HepG2 (cell line): ENCODE data around the gene CUL1. TPM values are rescaled to one million over a fixed set of nuclear protein-coding genes. Genes with fewer than 3 reads are reported as not detected.

Experiments used
- ATAC-seq: fragments of 200-7000 bp; cut with Tn5 transposase; 3 replicates; pipeline ENCODE4 v1.9.1; 2020; ENCODE audit warnings: mild to moderate bottlenecking, moderate library complexity
- BruUV-seq: library from RNA; stranded (reverse); fragments of 400-500 nt; replicated peaks from 2 replicates; lab custom pipeline; 2021; lab: Mats Ljungman, UMichigan
- CTCF ChIA-PET: fragments of 300-600 bp; formaldehyde crosslinking; extraction: SDS; loops from one replicate; lab custom pipeline; 2021; ENCODE audit warnings: low total read pairs, inconsistent platforms, low intra/inter-chr PET ratio; lab: Yijun Ruan, JAX
- POLR2A ChIA-PET: fragments of 350-600 bp; sonication (Branson Sonifier 250); formaldehyde crosslinking; loops from one replicate; lab custom pipeline; 2020; ENCODE audit warnings: antibody characterized with exemption, inconsistent platforms; lab: Yijun Ruan, JAX
- DNase-seq: peaks from one replicate; pipeline ENCODE4 v3.0.0-alpha.2; 2015; ENCODE audit warnings: low spot score
- FAIRE-seq: peaks from 3 replicates; lab custom pipeline; 2011; peaks lifted over from hg19 to GRCh38; lab: Jason Lieb, UNC
- H2AFZ ChIP-seq: one replicate; pipeline ENCODE4 v1.6.1; 2011; ENCODE audit warnings: low read length, inconsistent platforms
- H3K27ac ChIP-seq: fragments of 300-600 bp; 3 replicates; pipeline ENCODE4 v1.8.0; 2011; ENCODE audit warnings: mixed run types, mild to moderate bottlenecking, mixed read lengths, low read length, inconsistent platforms; ENCODE audit not compliant: insufficient read depth; ENCODE audit errors: extremely low read length
- H3K27me3 ChIP-seq, 2 experiments: fragments of 200-600 bp in 1 of 2; 2 replicates in 1 of 2; 3 replicates in 1 of 2; pipeline versions ENCODE4 v1.6.0 to v1.8.0; 2011; ENCODE audit warnings: low read length in 2 of 2, mild to moderate bottlenecking in 2 of 2, moderate library complexity in 2 of 2, inconsistent platforms in 1 of 2; ENCODE audit not compliant: insufficient read depth in 2 of 2, control insufficient read depth in 1 of 2
- H3K36me3 ChIP-seq, 2 experiments: fragments of 200-600 bp in 1 of 2; replicated peaks in 1 of 2; 2 replicates in 1 of 2; 3 replicates in 1 of 2; pipeline versions ENCODE4 v1.5.1 to v1.8.0; 2011; ENCODE audit warnings: low read length in 2 of 2, inconsistent platforms in 1 of 2; ENCODE audit not compliant: insufficient read depth in 2 of 2, control insufficient read depth in 1 of 2
- H3K4me1 ChIP-seq: 2 replicates; pipeline ENCODE4 v1.5.1; 2012; ENCODE audit warnings: low read length, inconsistent platforms; ENCODE audit not compliant: insufficient read depth
- H3K4me2 ChIP-seq: 2 replicates; pipeline ENCODE4 v1.6.0; 2011; ENCODE audit warnings: low read depth, low read length, inconsistent platforms
- H3K4me3 ChIP-seq, 3 experiments: fragments of 200-600 bp in 1 of 3; sonication (generic), shearing (Covaris generic) in 1 of 3; replicated peaks in 1 of 3; 2 replicates each; pipeline ENCODE4 v1.5.1; 2011 to 2016; ENCODE audit warnings: low read length in 3 of 3, inconsistent platforms in 2 of 3, low read depth in 2 of 3, mild to moderate bottlenecking in 2 of 3, control low read depth in 1 of 3, mixed read lengths in 1 of 3; ENCODE audit not compliant: insufficient read depth in 1 of 3
- H3K79me2 ChIP-seq: one replicate; pipeline ENCODE4 v1.6.1; 2011; ENCODE audit warnings: low read length, inconsistent platforms; ENCODE audit not compliant: insufficient read depth
- H3K9ac ChIP-seq: 2 replicates; pipeline ENCODE4 v1.6.0; 2011; ENCODE audit warnings: mild to moderate bottlenecking, low read depth, low read length, inconsistent platforms; ENCODE audit not compliant: insufficient read depth
- H3K9me3 ChIP-seq: 2 replicates; pipeline ENCODE4 v1.5.1; 2012; ENCODE audit warnings: mild to moderate bottlenecking, low read length
- H4K20me1 ChIP-seq: 2 replicates; pipeline ENCODE4 v1.6.0; 2011; ENCODE audit warnings: inconsistent platforms, mild to moderate bottlenecking, low read length, moderate library complexity; ENCODE audit not compliant: insufficient read depth
- ATF6 ChIP-seq: sonication (generic); formaldehyde crosslinking; conservative IDR thresholded peaks from 2 replicates; pipeline ENCODE4 v1.4.0; 2020; ENCODE audit warnings: missing genetic modification reagents
- BORCS8-MEF2B ChIP-seq: sonication (generic); formaldehyde crosslinking; IDR thresholded peaks from 2 replicates; pipeline ENCODE4 v1.8.0; 2022; ENCODE audit warnings: mild to moderate bottlenecking, missing genetic modification reagents
- CC2D1A ChIP-seq: sonication (generic); formaldehyde crosslinking; IDR thresholded peaks from 2 replicates; pipeline ENCODE4 v1.8.1; 2023; ENCODE audit warnings: mild to moderate bottlenecking, missing genetic modification reagents
- CEBPB ChIP-seq: IDR thresholded peaks from 2 replicates; pipeline ENCODE4 v1.6.1; 2011; ENCODE audit warnings: low read depth, low read length, improper control_type of control experiment, borderline replicate concordance
- CHD4 ChIP-seq: fragments of 200-600 bp; sonication (generic); IDR thresholded peaks from 2 replicates; pipeline ENCODE4 v1.7.0; 2017; ENCODE audit warnings: mild to moderate bottlenecking, low read length, borderline replicate concordance
- KLF13 ChIP-seq: sonication (generic); formaldehyde crosslinking; IDR thresholded peaks from 2 replicates; pipeline ENCODE4 v1.4.0; 2020; ENCODE audit warnings: mild to moderate bottlenecking, missing genetic modification reagents
- PAX8 ChIP-seq: sonication (generic); formaldehyde crosslinking; IDR thresholded peaks from 2 replicates; pipeline ENCODE4 v1.8.0; 2022; ENCODE audit warnings: mild to moderate bottlenecking, missing genetic modification reagents, borderline replicate concordance
- SETDB1 ChIP-seq: sonication (generic); formaldehyde crosslinking; IDR thresholded peaks from 2 replicates; pipeline ENCODE4 v1.5.1; 2020; ENCODE audit warnings: missing genetic modification reagents, mild to moderate bottlenecking, borderline replicate concordance
- WGBS: methylation state at CpG from one replicate; pipeline ENCODE4 v1.1.6; 2017; ENCODE audit warnings: low lambda C conversion rate; 5-methylcytosine and 5-hydroxymethylcytosine counted together
- in situ Hi-C: cut with HindIII; loops from 2 replicates; pipeline ENCODE4 v1.10.0; 2017; ENCODE audit warnings: low pct_unique_long_range_greater_than_20kb; ENCODE audit not compliant: extremely low pct_ligation_motif_present
- intact Hi-C: fragments of 100-400 bp; cut with micrococcal nuclease; formaldehyde crosslinking; loops from one replicate; pipeline ENCODE4 v1.10.0; 2022; ENCODE audit not compliant: unreplicated experiment
- polyA plus RNA-seq, 8 experiments: library from polyadenylated mRNA; depleted of rRNA in 3 of 8; stranded (reverse) in 7 of 8; unstranded in 1 of 8; fragments of >200 nt; fragmentation: Illumina TruSeq in 4 of 8; extraction: Trizol in 4 of 8; gene quantifications; 2 replicates each; pipeline versions ENCODE4 v1.2.1 to v1.2.3, GENCODE V29; 2011 to 2016; ENCODE audit warnings: low read depth in 4 of 8, missing spikeins in 1 of 8, mixed read lengths in 1 of 8; ENCODE audit not compliant: insufficient read depth in 1 of 8
- total RNA-seq, 5 experiments: library from RNA; depleted of rRNA; stranded (reverse); fragments of >200 nt; fragmentation: Illumina TruSeq; extraction: Trizol; gene quantifications; 2 replicates each; pipeline ENCODE4 v1.2.3, GENCODE V29; 2016; ENCODE audit warnings: low read depth in 1 of 5
- TF ChIP-seq, protein P1 (sequence below): sonication (generic); formaldehyde crosslinking; IDR thresholded peaks from 2 replicates; pipeline ENCODE4 v1.5.1; 2020; ENCODE audit warnings: missing genetic modification reagents, mild to moderate bottlenecking, borderline replicate concordance

Gene CUL1
- total and polyA plus RNA-seq, 2 of the 13 experiments (the other 11 are each of a cell fraction or from before 2014, with no cell fraction given), result 30.1 to 45.9 TPM

DNA sequence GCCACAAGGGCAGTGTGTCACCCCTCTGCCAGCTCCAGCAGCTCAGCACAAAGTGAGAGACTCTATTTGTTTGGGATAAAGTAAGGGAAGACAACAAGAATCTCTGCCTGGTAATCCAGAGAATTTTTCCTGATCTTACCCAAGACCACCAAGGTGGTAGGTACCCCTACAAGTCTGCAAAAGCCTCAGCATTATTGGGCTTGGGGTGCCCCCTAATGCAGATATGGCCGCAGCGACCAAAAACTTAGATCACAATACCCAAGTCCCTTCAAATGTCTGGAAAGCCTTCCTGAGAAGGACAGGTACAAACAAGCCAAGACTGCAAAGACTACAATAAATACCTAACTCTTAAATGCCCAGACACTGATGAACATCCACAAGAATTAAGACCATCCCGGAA is 22.4 kb upstream of the CUL1 start:
- Histone ChIP-seq H3K79me2 (no peaks in the 10 kb centered on the region), H4K20me1 (no peaks in the 10 kb centered on the region), H3K27ac (no peak overlapping the region), H3K4me1 (no peaks in the 10 kb centered on the region), H3K4me3 (no peak overlapping the region), H3K9me3 (peaks cover 25% of the 10 kb centered on the region), H3K36me3 (no peaks in the 10 kb centered on the region), H3K9ac (no peak overlapping the region), H3K27me3 (no peaks in the 10 kb centered on the region), H2AFZ (no peak overlapping the region), H3K4me2 (no peak overlapping the region)
- intact Hi-C loops (no loop called here), in situ Hi-C loops (no loop called here)
- FAIRE-seq, result no peak
- TF ChIP-seq CEBPB, result no peak
- TF ChIP-seq BORCS8-MEF2B, result no peak
- TF ChIP-seq ATF6 (CRISPR knock-in tag), result no peak
- TF ChIP-seq, protein P1, sequence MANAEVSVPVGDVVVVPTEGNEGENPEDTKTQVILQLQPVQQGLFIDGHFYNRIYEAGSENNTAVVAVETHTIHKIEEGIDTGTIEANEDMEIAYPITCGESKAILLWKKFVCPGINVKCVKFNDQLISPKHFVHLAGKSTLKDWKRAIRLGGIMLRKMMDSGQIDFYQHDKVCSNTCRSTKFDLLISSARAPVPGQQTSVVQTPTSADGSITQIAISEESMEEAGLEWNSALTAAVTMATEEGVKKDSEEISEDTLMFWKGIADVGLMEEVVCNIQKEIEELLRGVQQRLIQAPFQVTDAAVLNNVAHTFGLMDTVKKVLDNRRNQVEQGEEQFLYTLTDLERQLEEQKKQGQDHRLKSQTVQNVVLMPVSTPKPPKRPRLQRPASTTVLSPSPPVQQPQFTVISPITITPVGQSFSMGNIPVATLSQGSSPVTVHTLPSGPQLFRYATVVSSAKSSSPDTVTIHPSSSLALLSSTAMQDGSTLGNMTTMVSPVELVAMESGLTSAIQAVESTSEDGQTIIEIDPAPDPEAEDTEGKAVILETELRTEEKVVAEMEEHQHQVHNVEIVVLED (CRISPR knock-in tag), result no peak
- no peak for TF ChIP-seq KLF13 (CRISPR knock-in tag)
- no peak for TF ChIP-seq PAX8 (CRISPR knock-in tag)
- TF ChIP-seq SETDB1, result no peak
- TF ChIP-seq CC2D1A, result no peak
- no peak for TF ChIP-seq CHD4
- CTCF ChIA-PET, result no interaction called here
- BruUV-seq, result no TSS peak
- no peak for ATAC-seq
- WGBS, result 85% methylated on average over 3 of the region's 3 CpGs
- POLR2A ChIA-PET, result no interaction called here
- no peak for DNase-seq
